Neural progenitor cell (in vitro differentiated cells): ENCODE measurements around the gene KLHL21. TPM values are rescaled to one million over a fixed set of nuclear protein-coding genes. Genes with fewer than 3 reads are reported as not detected.

ENCODE experiments used
- DNase-seq: peaks from one replicate; pipeline ENCODE4 v3.0.0-alpha.2; 2016; ENCODE audit warnings: low spot score
- H2AFZ ChIP-seq: fragments of 200-600 bp; sonication (generic); replicated peaks from 2 replicates; pipeline ENCODE4 v1.6.1; 2016; ENCODE audit warnings: antibody characterized with exemption
- H3F3A ChIP-seq: fragments of 200-600 bp; sonication (generic); 2 replicates; pipeline ENCODE4 v1.6.1; 2016; ENCODE audit warnings: antibody characterized with exemption, low read depth
- H3K27ac ChIP-seq: fragments of 200-600 bp; sonication (generic); 2 replicates; pipeline ENCODE4 v1.5.1; 2016; ENCODE audit warnings: mild to moderate bottlenecking
- H3K27me3 ChIP-seq: fragments of 200-600 bp; sonication (generic); 2 replicates; pipeline ENCODE4 v1.6.1; 2016; ENCODE audit warnings: mild to moderate bottlenecking, moderate library complexity
- H3K36me3 ChIP-seq: fragments of 200-600 bp; sonication (generic); 2 replicates; pipeline ENCODE4 v1.5.1; 2016
- H3K4me1 ChIP-seq: fragments of 200-600 bp; sonication (generic); 2 replicates; pipeline ENCODE4 v1.6.1; 2016; ENCODE audit warnings: mixed run types
- H3K4me2 ChIP-seq: fragments of 200-600 bp; sonication (generic); 2 replicates; pipeline ENCODE4 v1.6.1; 2016
- H3K4me3 ChIP-seq: fragments of 200-600 bp; sonication (generic); 2 replicates; pipeline ENCODE4 v1.5.1; 2016
- H3K79me2 ChIP-seq: fragments of 200-600 bp; sonication (generic); 2 replicates; pipeline ENCODE4 v1.6.1; 2016; ENCODE audit warnings: low read depth
- H3K9ac ChIP-seq: fragments of 200-600 bp; sonication (generic); 2 replicates; pipeline ENCODE4 v1.6.1; 2016
- H3K9me3 ChIP-seq: fragments of 200-600 bp; sonication (generic); 2 replicates; pipeline ENCODE4 v1.5.1; 2016; ENCODE audit warnings: low read depth
- H4K20me1 ChIP-seq: fragments of 200-600 bp; sonication (generic); 2 replicates; pipeline ENCODE4 v1.6.1; 2016; ENCODE audit warnings: low read depth
- H3K27ac Mint-ChIP-seq: 3 replicates; pipeline ENCODE4 v1.8.0; 2021; ENCODE audit warnings: mixed read lengths
- H3K27me3 Mint-ChIP-seq: 2 replicates; pipeline ENCODE4 v1.8.0; 2022; ENCODE audit warnings: low read depth, mild to moderate bottlenecking, inconsistent platforms, moderate library complexity, mixed read lengths; ENCODE audit not compliant: insufficient read depth
- H3K36me3 Mint-ChIP-seq: 3 replicates; pipeline ENCODE4 v1.8.0; 2021; ENCODE audit warnings: mixed read lengths
- H3K4me1 Mint-ChIP-seq: 3 replicates; pipeline ENCODE4 v1.8.0; 2021; ENCODE audit warnings: mixed read lengths
- H3K4me3 Mint-ChIP-seq: 3 replicates; pipeline ENCODE4 v1.8.0; 2021; ENCODE audit warnings: mild to moderate bottlenecking, moderate library complexity, mixed read lengths
- H3K9me3 Mint-ChIP-seq: 3 replicates; pipeline ENCODE4 v1.8.0; 2020; ENCODE audit warnings: mixed read lengths
- EZH2 ChIP-seq: fragments of 200-600 bp; sonication (generic); IDR thresholded peaks from 2 replicates; pipeline ENCODE4 v1.6.1; 2017; ENCODE audit warnings: antibody characterized with exemption, mild to moderate bottlenecking, moderate library complexity
- EZH2phosphoT487 ChIP-seq: fragments of 200-600 bp; sonication (generic); IDR thresholded peaks from 2 replicates; pipeline ENCODE4 v1.6.1; 2017; ENCODE audit warnings: antibody characterized with exemption
- total RNA-seq: library from RNA; depleted of rRNA; stranded (reverse); fragments of >200 nt; gene quantifications from 2 replicates; pipeline ENCODE4 v1.2.3, GENCODE V29; 2015; ENCODE audit warnings: low replicate concordance
- TF ChIP-seq, protein P1 (sequence below): fragments of 200-600 bp; sonication (generic); IDR thresholded peaks from 2 replicates; pipeline ENCODE4 v1.5.1; 2017; ENCODE audit warnings: antibody characterized with exemption, mild to moderate bottlenecking

Gene KLHL21
- total RNA-seq, 1 donor from 2014 or later = 4.8 TPM

DNA sequence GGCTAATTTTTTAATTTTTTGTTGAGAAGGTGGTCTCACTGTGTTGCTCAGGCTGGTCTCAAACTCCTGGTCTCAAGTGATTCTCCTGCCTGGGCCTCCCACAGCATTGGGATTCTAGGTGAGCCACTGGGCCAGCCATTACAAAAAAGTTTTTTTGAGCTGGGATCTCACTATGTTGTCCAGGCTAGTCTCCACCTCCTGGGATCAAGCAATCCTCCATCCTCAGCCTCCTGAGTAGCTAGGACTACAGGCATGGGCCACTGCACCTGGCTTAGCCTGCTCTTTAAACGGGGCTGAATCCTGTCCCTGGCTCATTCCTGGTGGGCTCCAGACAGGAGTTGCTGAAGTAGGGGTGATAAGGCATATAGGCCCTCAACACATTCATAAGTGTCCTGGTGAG, 45.1 kb downstream of the KLHL21 start:
- no peak for DNase-seq
- Mint-ChIP-seq H3K4me1 (peaks cover 11% of the 10 kb centered on the region), H3K9me3 (no peaks in the 10 kb centered on the region), H3K4me3 (no peak overlapping the region), H3K36me3 (no peaks in the 10 kb centered on the region), H3K27me3 (peaks cover 8% of the 10 kb centered on the region), H3K27ac (no peak overlapping the region)
- no peak overlapping the region for H3K4me2 ChIP-seq
- no peaks in the 10 kb centered on the region for H3K36me3 ChIP-seq
- no peaks in the 10 kb centered on the region for H3F3A ChIP-seq
- H3K4me3 ChIP-seq = no peak overlapping the region
- no peaks in the 10 kb centered on the region for H3K9me3 ChIP-seq
- TF ChIP-seq, protein P1, sequence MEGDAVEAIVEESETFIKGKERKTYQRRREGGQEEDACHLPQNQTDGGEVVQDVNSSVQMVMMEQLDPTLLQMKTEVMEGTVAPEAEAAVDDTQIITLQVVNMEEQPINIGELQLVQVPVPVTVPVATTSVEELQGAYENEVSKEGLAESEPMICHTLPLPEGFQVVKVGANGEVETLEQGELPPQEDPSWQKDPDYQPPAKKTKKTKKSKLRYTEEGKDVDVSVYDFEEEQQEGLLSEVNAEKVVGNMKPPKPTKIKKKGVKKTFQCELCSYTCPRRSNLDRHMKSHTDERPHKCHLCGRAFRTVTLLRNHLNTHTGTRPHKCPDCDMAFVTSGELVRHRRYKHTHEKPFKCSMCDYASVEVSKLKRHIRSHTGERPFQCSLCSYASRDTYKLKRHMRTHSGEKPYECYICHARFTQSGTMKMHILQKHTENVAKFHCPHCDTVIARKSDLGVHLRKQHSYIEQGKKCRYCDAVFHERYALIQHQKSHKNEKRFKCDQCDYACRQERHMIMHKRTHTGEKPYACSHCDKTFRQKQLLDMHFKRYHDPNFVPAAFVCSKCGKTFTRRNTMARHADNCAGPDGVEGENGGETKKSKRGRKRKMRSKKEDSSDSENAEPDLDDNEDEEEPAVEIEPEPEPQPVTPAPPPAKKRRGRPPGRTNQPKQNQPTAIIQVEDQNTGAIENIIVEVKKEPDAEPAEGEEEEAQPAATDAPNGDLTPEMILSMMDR = no peak
- no peak overlapping the region for H2AFZ ChIP-seq
- peaks cover 17% of the 10 kb centered on the region for H3K79me2 ChIP-seq
- H4K20me1 ChIP-seq = peaks cover 13% of the 10 kb centered on the region
- H3K9ac ChIP-seq = no peak overlapping the region
- no peak overlapping the region for H3K27ac ChIP-seq
- peaks cover 7% of the 10 kb centered on the region for H3K4me1 ChIP-seq
- no peaks in the 10 kb centered on the region for H3K27me3 ChIP-seq

DNA sequence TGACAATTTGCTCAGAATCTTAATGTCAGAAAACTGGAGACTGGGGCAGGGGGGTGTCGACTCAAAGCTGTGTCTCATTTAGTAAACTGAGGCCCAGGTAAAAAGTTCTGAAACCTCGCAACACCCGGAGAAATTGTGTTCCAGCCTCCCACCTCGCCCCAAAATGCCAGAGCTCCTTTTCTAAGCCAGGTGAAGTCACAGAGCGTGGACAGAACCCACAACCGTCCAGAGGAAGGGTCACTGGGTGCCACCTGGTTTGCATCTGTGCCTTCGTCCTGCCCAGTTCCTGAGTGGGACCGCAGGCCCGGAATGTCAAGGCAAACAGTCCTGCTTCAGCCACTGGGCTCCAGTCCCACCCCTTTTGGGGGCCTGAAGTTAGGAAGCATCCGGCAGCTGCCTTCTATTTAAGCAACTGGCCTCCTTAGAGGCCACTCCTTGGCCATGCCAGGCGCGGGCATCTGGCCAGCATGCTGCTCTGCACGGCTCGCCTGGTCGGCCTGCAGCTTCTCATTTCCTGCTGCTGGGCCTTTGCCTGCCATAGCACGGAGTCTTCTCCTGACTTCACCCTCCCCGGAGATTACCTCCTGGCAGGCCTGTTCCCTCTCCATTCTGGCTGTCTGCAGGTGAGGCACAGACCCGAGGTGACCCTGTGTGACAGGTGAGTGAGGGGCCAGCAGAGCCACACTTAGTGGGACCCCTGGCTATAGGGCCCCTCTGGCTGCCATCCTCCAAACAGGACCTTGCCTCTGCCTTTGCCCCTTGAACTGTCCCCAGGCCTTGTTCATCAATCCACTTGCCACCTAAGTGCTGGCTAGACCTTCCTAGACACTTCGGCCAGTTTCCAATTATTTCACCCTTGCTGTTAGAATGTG, 47.5 kb downstream of the KLHL21 start, which contains the start of gene TAS1R1:
Gene TAS1R1, plus strand, starts transcription at position 401 of the 872 bp plus-strand sequence. Its CDS starts 67 bp downstream, at position 468.
- H3K79me2 ChIP-seq = peaks cover 33% of the 10 kb centered on the region
- Mint-ChIP-seq H3K9me3 (no peaks in the 10 kb centered on the region), H3K4me1 (peaks cover 11% of the 10 kb centered on the region), H3K27me3 (peaks cover 5% of the 10 kb centered on the region), H3K4me3 (peak within 1 kb of the TSS; percentile 83), H3K36me3 (peaks cover 2% of the 10 kb centered on the region), H3K27ac (no peak within 1 kb of the TSS)
- H3K36me3 ChIP-seq = no peaks in the 10 kb centered on the region
- no peaks in the 10 kb centered on the region for H3K27me3 ChIP-seq
- peaks cover 13% of the 10 kb centered on the region for H4K20me1 ChIP-seq
- H3K4me2 ChIP-seq = peak within 1 kb of the TSS; percentile 88
- peaks cover 7% of the 10 kb centered on the region for H3K4me1 ChIP-seq
- H3K27ac ChIP-seq = no peak within 1 kb of the TSS
- H3K9ac ChIP-seq = peak within 1 kb of the TSS; percentile 97
- no peak for DNase-seq
- peak within 1 kb of the TSS; percentile 98 for H3K4me3 ChIP-seq
- H3F3A ChIP-seq = no peaks in the 10 kb centered on the region
- H3K9me3 ChIP-seq = no peaks in the 10 kb centered on the region
- no peak for TF ChIP-seq EZH2
- TF ChIP-seq, protein P1 = no peak
- no peak for TF ChIP-seq EZH2phosphoT487
- H2AFZ ChIP-seq = peak within 1 kb of the TSS; percentile 88

DNA sequence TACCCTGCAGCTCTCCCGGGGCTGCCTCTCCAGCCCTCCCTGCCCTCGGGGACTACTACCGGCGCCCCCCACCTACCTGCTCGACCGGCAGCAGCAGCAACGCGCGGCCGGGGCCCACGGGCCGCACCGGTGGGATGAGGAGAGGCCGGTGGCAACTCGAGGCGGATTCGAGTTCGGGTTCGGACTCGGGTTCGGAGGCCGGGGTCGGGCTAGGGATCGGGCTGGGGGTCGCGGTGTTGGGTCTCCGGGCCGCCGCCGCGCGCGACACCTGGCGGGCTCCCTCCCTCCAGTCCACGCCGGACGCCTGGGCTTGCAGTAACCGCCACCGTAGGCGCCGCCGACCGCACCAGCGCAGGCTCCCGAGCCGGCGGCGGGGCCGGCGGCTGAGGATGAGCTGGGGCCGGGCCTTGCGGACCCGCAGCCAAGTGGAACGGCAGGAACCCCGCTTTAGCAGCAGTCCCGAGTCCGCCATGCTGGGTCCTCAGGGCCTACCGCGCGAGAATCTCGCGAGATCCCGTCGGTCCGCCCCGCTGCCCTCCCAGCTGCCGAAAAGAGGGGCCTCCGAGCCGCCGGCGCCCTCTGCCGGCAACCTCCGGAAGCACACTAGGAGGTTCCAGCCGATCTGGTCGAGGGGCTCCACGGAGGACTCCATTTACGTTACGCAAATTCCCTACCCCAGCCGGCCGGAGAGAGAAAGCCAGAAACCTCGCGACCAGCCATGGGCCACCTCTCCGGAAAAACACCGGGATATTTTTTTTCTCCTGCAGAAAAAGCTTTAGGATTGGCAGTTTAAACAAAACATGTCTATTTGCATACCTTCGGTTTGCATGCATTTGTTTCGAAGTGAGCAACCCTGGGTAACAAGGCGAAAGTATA, 48.4 kb downstream of the KLHL21 start, which contains the start of gene NOL9:
Gene NOL9, minus strand, starts transcription at position 483 of the 876 bp plus-strand sequence. Its CDS starts 11 bp downstream, at position 472.
- H3F3A ChIP-seq = peaks cover 3% of the 10 kb centered on the region
- no peaks in the 10 kb centered on the region for H3K9me3 ChIP-seq
- no peak within 1 kb of the TSS for H3K27ac Mint-ChIP-seq
- H3K27me3 Mint-ChIP-seq = peaks cover 2% of the 10 kb centered on the region
- no peak within 1 kb of the TSS for H3K27ac ChIP-seq
- no peak for TF ChIP-seq EZH2
- TF ChIP-seq, protein P1 = peak; percentile 86
- no peak for TF ChIP-seq EZH2phosphoT487
- no peaks in the 10 kb centered on the region for H3K27me3 ChIP-seq
- peaks cover 7% of the 10 kb centered on the region for H3K4me1 ChIP-seq
- peak within 1 kb of the TSS; percentile 97 for H3K9ac ChIP-seq
- H3K36me3 ChIP-seq = no peaks in the 10 kb centered on the region
- H2AFZ ChIP-seq = peak within 1 kb of the TSS; percentile 88
- peak; percentile 97 for DNase-seq
- H3K4me3 ChIP-seq = peak within 1 kb of the TSS; percentile 98
- H3K36me3 Mint-ChIP-seq = peaks cover 2% of the 10 kb centered on the region
- no peaks in the 10 kb centered on the region for H3K9me3 Mint-ChIP-seq
- H3K4me3 Mint-ChIP-seq = peak within 1 kb of the TSS; percentile 88
- H3K79me2 ChIP-seq = peaks cover 33% of the 10 kb centered on the region
- H3K4me1 Mint-ChIP-seq = peaks cover 11% of the 10 kb centered on the region
- peak within 1 kb of the TSS; percentile 88 for H3K4me2 ChIP-seq
- peaks cover 13% of the 10 kb centered on the region for H4K20me1 ChIP-seq
